Keratinocyte (primary cell): ENCODE data around the gene PGAM4. TPM values are rescaled to one million over a fixed set of nuclear protein-coding genes. Genes with fewer than 3 reads are reported as not detected.

Experiments used
- DNase-seq: peaks from one replicate; pipeline ENCODE4 v3.0.0-alpha.2; 2011; ENCODE audit warnings: low read depth, missing footprints, low spot score
- FAIRE-seq: peaks from 2 replicates; lab custom pipeline; 2011; peaks lifted over from hg19 to GRCh38; lab: Jason Lieb, UNC
- H2AFZ ChIP-seq: 2 replicates; pipeline ENCODE4 v1.6.0; 2012; ENCODE audit warnings: low read length, control low read depth, inconsistent platforms; ENCODE audit not compliant: control insufficient read depth
- H3K27ac ChIP-seq: 2 replicates; pipeline ENCODE4 v1.5.1; 2011; ENCODE audit warnings: low read length; ENCODE audit not compliant: control insufficient read depth, insufficient read depth
- H3K27me3 ChIP-seq: 3 replicates; pipeline ENCODE4 v1.6.0; 2011; ENCODE audit warnings: low read length; ENCODE audit not compliant: control insufficient read depth, insufficient read depth; ENCODE audit errors: extremely low read depth
- H3K36me3 ChIP-seq, 2 experiments: 2 replicates in 1 of 2; 3 replicates in 1 of 2; pipeline ENCODE4 v1.5.1; 2011; ENCODE audit warnings: low read length in 2 of 2, mild to moderate bottlenecking in 1 of 2; ENCODE audit not compliant: control insufficient read depth in 2 of 2, insufficient read depth in 2 of 2; ENCODE audit errors: extremely low read depth in 1 of 2
- H3K4me1 ChIP-seq: 3 replicates; pipeline ENCODE4 v1.5.1; 2011; ENCODE audit warnings: low read length; ENCODE audit not compliant: control insufficient read depth, insufficient read depth; ENCODE audit errors: extremely low read depth
- H3K4me2 ChIP-seq: 3 replicates; pipeline ENCODE4 v1.6.0; 2011; ENCODE audit warnings: low read depth, low read length; ENCODE audit not compliant: control insufficient read depth, insufficient read depth; ENCODE audit errors: extremely low read depth
- H3K4me3 ChIP-seq, 3 experiments: fragments of 200-600 bp in 1 of 3; sonication (generic) in 1 of 3; 2 replicates in 2 of 3; 3 replicates in 1 of 3; pipeline ENCODE4 v1.5.1; 2011 to 2016; ENCODE audit warnings: low read length in 3 of 3, mild to moderate bottlenecking in 3 of 3, control low read depth in 2 of 3, inconsistent platforms in 1 of 3, low read depth in 1 of 3, mixed read lengths in 1 of 3, mixed run types in 1 of 3, moderate library complexity in 1 of 3; ENCODE audit not compliant: control insufficient read depth in 2 of 3, insufficient read depth in 2 of 3; ENCODE audit errors: extremely low read depth in 1 of 3
- H3K79me2 ChIP-seq: 2 replicates; pipeline ENCODE4 v1.6.0; 2012; ENCODE audit warnings: low read length; ENCODE audit not compliant: control insufficient read depth, insufficient read depth
- H3K9ac ChIP-seq: 3 replicates; pipeline ENCODE4 v1.6.0; 2011; ENCODE audit warnings: low read length; ENCODE audit not compliant: control insufficient read depth, insufficient read depth; ENCODE audit errors: extremely low read depth
- H3K9me1 ChIP-seq: 3 replicates; pipeline ENCODE4 v1.6.0; 2011; ENCODE audit warnings: low read length; ENCODE audit not compliant: control insufficient read depth, insufficient read depth; ENCODE audit errors: extremely low read depth
- H3K9me3 ChIP-seq: 2 replicates; pipeline ENCODE4 v1.5.1; 2012; ENCODE audit warnings: low read depth, low read length; ENCODE audit not compliant: control insufficient read depth
- H4K20me1 ChIP-seq: 3 replicates; pipeline ENCODE4 v1.6.0; 2011; ENCODE audit warnings: low read length; ENCODE audit not compliant: control insufficient read depth, insufficient read depth; ENCODE audit errors: extremely low read depth
- EZH2 ChIP-seq: IDR thresholded peaks from one replicate; pipeline ENCODE4 v1.6.1; 2012; ENCODE audit warnings: inconsistent platforms, mild to moderate bottlenecking, low read length, moderate library complexity
- dilution Hi-C: fragments of 300-500 bp; cut with MboI; formaldehyde crosslinking; loops from one replicate; pipeline ENCODE4 v1.7.0; 2020; ENCODE audit warnings: low sequenced_read_pairs; ENCODE audit not compliant: extremely low pct_ligation_motif_present
- polyA plus RNA-seq, 5 experiments: library from polyadenylated mRNA; depleted of rRNA in 3 of 5; stranded (reverse) in 3 of 5; stranded (forward) in 1 of 5; unstranded in 1 of 5; fragments of >200 nt; gene quantifications; 1 replicate in 1 of 5; 2 replicates in 3 of 5; 3 replicates in 1 of 5; pipeline versions ENCODE4 v1.2.1 to v1.2.3, GENCODE V29; 2011 to 2012; ENCODE audit warnings: missing spikeins in 2 of 5, low read depth in 1 of 5, low replicate concordance in 1 of 5
- TF ChIP-seq, protein P1 (sequence below), 3 experiments: IDR thresholded peaks in 1 of 3; conservative IDR thresholded peaks in 1 of 3; optimal IDR thresholded peaks in 1 of 3; 2 replicates in 2 of 3; 3 replicates in 1 of 3; pipeline versions ENCODE3 to v1.5.1; 2011; ENCODE audit warnings: low read length in 3 of 3, mild to moderate bottlenecking in 3 of 3, moderate library complexity in 2 of 3, control low read depth in 1 of 3, inconsistent platforms in 1 of 3; ENCODE audit not compliant: insufficient read depth in 2 of 3; ENCODE audit errors: extremely low read depth in 1 of 3

Gene PGAM4
- polyA plus RNA-seq, 1 donor (not counting 4 experiments of a cell fraction or from before 2014, with no cell fraction given): 0.18 TPM

DNA sequence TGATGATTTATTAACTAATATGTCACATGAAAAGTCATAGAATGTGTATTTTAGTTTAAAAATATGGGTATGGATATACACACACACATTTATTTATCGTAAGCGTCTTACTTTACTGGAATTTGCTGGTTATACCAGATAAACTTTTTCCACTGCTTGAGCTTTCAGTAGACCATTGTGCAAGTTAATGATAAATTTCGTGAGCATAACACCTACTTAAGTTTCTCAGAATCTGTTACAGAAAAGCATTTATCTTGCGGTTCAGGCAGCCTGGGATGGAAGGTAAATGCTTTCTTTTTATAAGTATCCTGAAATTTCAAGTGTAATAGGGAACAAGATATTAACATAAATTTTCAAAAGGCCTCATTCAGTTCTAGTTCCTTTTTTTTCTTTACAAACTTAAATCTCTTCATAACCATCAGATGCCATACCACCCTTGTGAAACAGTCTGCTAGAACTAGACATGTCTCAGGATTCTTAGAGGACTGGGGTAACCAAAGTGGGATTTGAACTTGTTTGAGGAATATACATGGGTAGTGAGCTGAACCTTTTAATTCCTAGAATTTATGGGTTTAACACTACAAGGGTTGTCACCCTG, 31.3 kb downstream of the PGAM4 start:
- Histone ChIP-seq H3K9ac (no peak overlapping the region), H3K27me3 (no peaks in the 10 kb centered on the region), H3K4me2 (no peak overlapping the region), H3K9me3 (no peaks in the 10 kb centered on the region), H4K20me1 (no peaks in the 10 kb centered on the region), H3K27ac (no peak overlapping the region), H2AFZ (no peak overlapping the region), H3K36me3 (no peaks in the 10 kb centered on the region), H3K4me3 (no peak overlapping the region), H3K4me1 (no peaks in the 10 kb centered on the region), H3K9me1 (no peaks in the 10 kb centered on the region), H3K79me2 (no peaks in the 10 kb centered on the region)
- TF ChIP-seq, protein P1, sequence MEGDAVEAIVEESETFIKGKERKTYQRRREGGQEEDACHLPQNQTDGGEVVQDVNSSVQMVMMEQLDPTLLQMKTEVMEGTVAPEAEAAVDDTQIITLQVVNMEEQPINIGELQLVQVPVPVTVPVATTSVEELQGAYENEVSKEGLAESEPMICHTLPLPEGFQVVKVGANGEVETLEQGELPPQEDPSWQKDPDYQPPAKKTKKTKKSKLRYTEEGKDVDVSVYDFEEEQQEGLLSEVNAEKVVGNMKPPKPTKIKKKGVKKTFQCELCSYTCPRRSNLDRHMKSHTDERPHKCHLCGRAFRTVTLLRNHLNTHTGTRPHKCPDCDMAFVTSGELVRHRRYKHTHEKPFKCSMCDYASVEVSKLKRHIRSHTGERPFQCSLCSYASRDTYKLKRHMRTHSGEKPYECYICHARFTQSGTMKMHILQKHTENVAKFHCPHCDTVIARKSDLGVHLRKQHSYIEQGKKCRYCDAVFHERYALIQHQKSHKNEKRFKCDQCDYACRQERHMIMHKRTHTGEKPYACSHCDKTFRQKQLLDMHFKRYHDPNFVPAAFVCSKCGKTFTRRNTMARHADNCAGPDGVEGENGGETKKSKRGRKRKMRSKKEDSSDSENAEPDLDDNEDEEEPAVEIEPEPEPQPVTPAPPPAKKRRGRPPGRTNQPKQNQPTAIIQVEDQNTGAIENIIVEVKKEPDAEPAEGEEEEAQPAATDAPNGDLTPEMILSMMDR (optimal IDR thresholded peaks at IDR 0.05 in 1 of 3, IDR thresholded peaks at IDR 0.05 in 1 of 3, conservative IDR thresholded peaks at IDR 0.05 in 1 of 3; ENCODE audit: extremely low read depth in 1 of 3, insufficient read depth in 2 of 3, low read length in 3 of 3): no peak
- FAIRE-seq (no peak), DNase-seq (no peak)
- dilution Hi-C loops: no loop called here

DNA sequence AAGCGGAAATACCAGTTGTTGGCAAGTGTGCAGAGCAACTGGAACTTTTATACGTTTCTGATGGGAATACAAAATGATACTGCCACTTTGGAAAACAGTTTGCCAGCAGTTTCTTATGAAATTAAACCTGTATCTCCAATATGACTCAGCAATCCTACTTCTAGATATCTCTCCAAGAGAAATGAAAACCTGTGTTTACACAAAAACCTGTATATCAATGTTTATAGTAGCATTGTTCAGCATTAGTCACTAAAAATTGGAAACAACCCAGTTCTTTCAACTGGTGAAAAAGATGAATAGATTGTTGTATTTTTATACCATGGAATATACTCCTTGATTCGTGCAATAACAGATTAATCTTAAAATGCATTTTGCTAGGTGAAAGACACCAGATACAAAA, 32.1 kb downstream of the PGAM4 start:
- FAIRE-seq (no peak), DNase-seq (no peak)
- H3K4me2 ChIP-seq: no peak overlapping the region
- dilution Hi-C loops: no loop called here
- no peaks in the 10 kb centered on the region for H3K4me1 ChIP-seq
- no peak overlapping the region for H2AFZ ChIP-seq
- no peak overlapping the region for H3K4me3 ChIP-seq
- no peaks in the 10 kb centered on the region for H3K9me1 ChIP-seq
- no peaks in the 10 kb centered on the region for H3K36me3 ChIP-seq
- no peaks in the 10 kb centered on the region for H3K27me3 ChIP-seq
- no peaks in the 10 kb centered on the region for H4K20me1 ChIP-seq
- no peaks in the 10 kb centered on the region for H3K9me3 ChIP-seq
- no peaks in the 10 kb centered on the region for H3K79me2 ChIP-seq
- no peak overlapping the region for H3K27ac ChIP-seq
- TF ChIP-seq, protein P1 (optimal IDR thresholded peaks at IDR 0.05 in 1 of 3, IDR thresholded peaks at IDR 0.05 in 1 of 3, conservative IDR thresholded peaks at IDR 0.05 in 1 of 3; ENCODE audit: extremely low read depth in 1 of 3, insufficient read depth in 2 of 3, low read length in 3 of 3): no peak
- TF ChIP-seq EZH2: no peak
- H3K9ac ChIP-seq: no peak overlapping the region
